K562 (cell line): ENCODE measurements around the gene IPO7. TPM values are rescaled to one million over a fixed set of nuclear protein-coding genes. Genes with fewer than 3 reads are reported as not detected.

Source experiments
- CSDE1 ChIP-seq, 2 experiments: fragments of 450-650 bp; IDR thresholded peaks; 2 replicates each; pipeline ENCODE4 v1.6.1; 2016; ENCODE audit warnings: mild to moderate bottlenecking in 1 of 2
- DPF2 ChIP-seq: fragments of 450-650 bp; IDR thresholded peaks from 2 replicates; pipeline ENCODE4 v1.6.1; 2016
- ELF2 ChIP-seq: fragments of 250-450 bp; sonication (Bioruptor Pico); IDR thresholded peaks from 2 replicates; pipeline ENCODE4 v1.5.0; 2021; ENCODE audit warnings: mild to moderate bottlenecking
- GTF2E2 ChIP-seq: fragments of 200-800 bp; sonication (Bioruptor generic); IDR thresholded peaks from 2 replicates; pipeline ENCODE4 v1.6.1; 2016; ENCODE audit warnings: missing genetic modification characterization, missing compliant biosample characterization
- HBP1 ChIP-seq: fragments of 450-650 bp; formaldehyde crosslinking; IDR thresholded peaks from 2 replicates; pipeline ENCODE4 v1.4.0; 2022; ENCODE audit warnings: missing genetic modification characterization
- HMG20A ChIP-seq: fragments of 450-650 bp; formaldehyde crosslinking; conservative IDR thresholded peaks from 2 replicates; pipeline ENCODE4 v1.4.0; 2020; ENCODE audit warnings: mild to moderate bottlenecking, mixed read lengths
- HNRNPLL ChIP-seq: fragments of 200-400 bp; formaldehyde crosslinking; IDR thresholded peaks from 2 replicates; pipeline ENCODE4 v1.6.1; 2017; ENCODE audit warnings: low read length, low read depth, mild to moderate bottlenecking; ENCODE audit not compliant: poor library complexity, severe bottlenecking
- KLF10 ChIP-seq: fragments of 250-450 bp; sonication (Bioruptor Pico); IDR thresholded peaks from 2 replicates; pipeline ENCODE4 v1.6.1; 2021; ENCODE audit warnings: matching md5 sums
- MBD2 ChIP-seq: sonication (generic); IDR thresholded peaks from 2 replicates; pipeline ENCODE4 v1.6.1; 2016; ENCODE audit warnings: low read depth, borderline replicate concordance
- PTRF ChIP-seq: fragments of 450-650 bp; IDR thresholded peaks from 2 replicates; pipeline ENCODE4 v1.6.1; 2016; ENCODE audit warnings: mild to moderate bottlenecking, missing genetic modification characterization, missing compliant biosample characterization
- REST ChIP-seq, 2 experiments: fragments of 450-650 bp; formaldehyde crosslinking in 1 of 2; IDR thresholded peaks; 2 replicates each; pipeline versions ENCODE4 v1.4.0 to v1.6.1; 2014 to 2020; ENCODE audit warnings: mild to moderate bottlenecking in 2 of 2, borderline replicate concordance in 1 of 2, low read depth in 1 of 2
- SAP30 ChIP-seq: fragments of 200-600 bp; sonication (generic); IDR thresholded peaks from 2 replicates; pipeline ENCODE4 v1.6.1; 2012; ENCODE audit warnings: borderline replicate concordance, low read depth, mild to moderate bottlenecking, moderate library complexity, low read length, control low read depth, inconsistent platforms; ENCODE audit not compliant: insufficient read depth, poor library complexity, severe bottlenecking
- WHSC1 ChIP-seq: IDR thresholded peaks from one replicate; pipeline ENCODE4 v1.6.1; 2012; ENCODE audit warnings: low read length, control low read depth, inconsistent platforms
- XRCC5 ChIP-seq: fragments of 200-400 bp; formaldehyde crosslinking; IDR thresholded peaks from 2 replicates; pipeline ENCODE4 v1.6.1; 2017; ENCODE audit warnings: low read depth, mild to moderate bottlenecking, low read length
- ZNF277 ChIP-seq: fragments of 250-450 bp; sonication (Bioruptor Pico); IDR thresholded peaks from 2 replicates; pipeline ENCODE4 v1.8.0; 2022; ENCODE audit warnings: inconsistent platforms, mild to moderate bottlenecking, moderate library complexity, borderline replicate concordance
- ZNF511 ChIP-seq: sonication (generic); formaldehyde crosslinking; IDR thresholded peaks from 2 replicates; pipeline ENCODE4 v1.8.0; 2022; ENCODE audit warnings: mild to moderate bottlenecking, missing genetic modification reagents
- polyA plus RNA-seq, 8 experiments: library from polyadenylated mRNA; depleted of rRNA in 4 of 8; stranded (reverse) in 5 of 8; unstranded in 3 of 8; fragments of >200 nt; fragmentation: Nextera tagmentation in 2 of 8; fragmentation: Illumina TruSeq in 1 of 8; extraction: Ambion mirVana in 2 of 8; extraction: Trizol in 1 of 8; gene quantifications; 2 replicates each; pipeline versions ENCODE4 v1.2.1 to v1.2.3, GENCODE V29; 2011 to 2014; ENCODE audit warnings: inconsistent platforms in 1 of 8, missing spikeins in 1 of 8
- total RNA-seq, 7 experiments: library from RNA; depleted of rRNA in 6 of 7; stranded (reverse); fragments of >200 nt in 6 of 7; fragmentation: Illumina TruSeq in 2 of 7; extraction: Trizol in 2 of 7; gene quantifications; 2 replicates each; pipeline versions ENCODE4 v1.2.1 to v1.2.3, GENCODE V29; 2011 to 2021; ENCODE audit warnings: low replicate concordance in 1 of 7

The IPO7 gene
- total and polyA plus RNA-seq, 9 of the 15 experiments (the other 6 are each of a cell fraction or from before 2014, with no cell fraction given), result 23.6 to 138 (median 110) TPM

- TF ChIP-seq REST (IDR thresholded peaks at IDR 0.05; ENCODE audit: borderline replicate concordance), result no peak
- no peak for TF ChIP-seq REST (CRISPR knock-in tag; IDR thresholded peaks at IDR 0.05; ENCODE audit: low read depth)
- TF ChIP-seq SAP30, result peak; percentile 34
- TF ChIP-seq KLF10 (CRISPR knock-in tag), result no peak
- no peak; the same call in 1 of the 2 replicates for TF ChIP-seq ZNF511
- TF ChIP-seq HNRNPLL, result no peak
- TF ChIP-seq ELF2 (CRISPR knock-in tag), result peak; percentile 17; the same call in 1 of the 2 replicates
- no peak for TF ChIP-seq HMG20A
- peak; percentile 79 to 92 for TF ChIP-seq CSDE1 (IDR thresholded peaks at IDR 0.05)
- TF ChIP-seq PTRF (tag), result no peak
- no peak for TF ChIP-seq WHSC1
- TF ChIP-seq XRCC5, result peak; percentile 63; the same call in 1 of the 2 replicates
- peak; percentile 30; the same call in 1 of the 2 replicates for TF ChIP-seq DPF2
- TF ChIP-seq MBD2, result peak; percentile 99
- peak; percentile 71 for TF ChIP-seq GTF2E2 (tag)
- no peak for TF ChIP-seq HBP1 (CRISPR knock-in tag)
- no peak for TF ChIP-seq ZNF277 (CRISPR knock-in tag)
Observed at GRCh38 chr11:9460322-9461062, 76.0 kb downstream of the IPO7 start, which contains the start of gene ZNF143 (continued).
